ENCODE measurements around the gene MSANTD4. TPM values are rescaled to one million over a fixed set of nuclear protein-coding genes. Genes with fewer than 3 reads are reported as not detected.
"Not testable (repeated sequence)": the region's sequence is repeated elsewhere in the genome, so short reads cannot be mapped to it uniquely, and the experiment has no call there.

MSANTD4 gene
- total RNA-seq, 1 donor from 2014 or later, result 18.8 TPM

DNA sequence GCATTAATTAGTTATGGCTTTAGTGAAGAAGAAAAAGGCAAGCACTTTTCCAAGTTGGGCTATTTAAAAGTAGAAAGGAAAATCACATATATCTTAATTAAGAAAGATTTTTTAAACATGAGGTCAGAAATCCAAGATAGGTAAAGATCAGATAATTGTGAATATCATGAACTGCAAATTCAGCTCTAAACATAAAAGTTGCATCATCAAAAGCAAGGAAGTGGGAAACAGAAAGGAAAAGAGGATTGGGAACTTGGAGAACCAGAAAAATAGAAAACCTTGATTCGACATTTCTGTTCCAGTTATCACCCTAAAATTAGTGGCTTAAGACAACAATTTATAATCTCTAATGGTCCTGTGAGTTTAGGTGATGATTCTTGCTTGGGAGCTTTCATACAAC is 37.6 kb upstream of the MSANTD4 start:
- Histone ChIP-seq H3K4me3 (no peak overlapping the region), H3K36me3 (peaks cover 18% of the 10 kb centered on the region), H3K27ac (replicated peaks) (no peak overlapping the region), H3K27me3 (ENCODE audit: low read depth) (no peaks in the 10 kb centered on the region), H3K4me1 (no peaks in the 10 kb centered on the region), H3K9me3 (replicated peaks) (no peaks in the 10 kb centered on the region)
- DNase-seq, result no peak
- TF ChIP-seq, protein P1, sequence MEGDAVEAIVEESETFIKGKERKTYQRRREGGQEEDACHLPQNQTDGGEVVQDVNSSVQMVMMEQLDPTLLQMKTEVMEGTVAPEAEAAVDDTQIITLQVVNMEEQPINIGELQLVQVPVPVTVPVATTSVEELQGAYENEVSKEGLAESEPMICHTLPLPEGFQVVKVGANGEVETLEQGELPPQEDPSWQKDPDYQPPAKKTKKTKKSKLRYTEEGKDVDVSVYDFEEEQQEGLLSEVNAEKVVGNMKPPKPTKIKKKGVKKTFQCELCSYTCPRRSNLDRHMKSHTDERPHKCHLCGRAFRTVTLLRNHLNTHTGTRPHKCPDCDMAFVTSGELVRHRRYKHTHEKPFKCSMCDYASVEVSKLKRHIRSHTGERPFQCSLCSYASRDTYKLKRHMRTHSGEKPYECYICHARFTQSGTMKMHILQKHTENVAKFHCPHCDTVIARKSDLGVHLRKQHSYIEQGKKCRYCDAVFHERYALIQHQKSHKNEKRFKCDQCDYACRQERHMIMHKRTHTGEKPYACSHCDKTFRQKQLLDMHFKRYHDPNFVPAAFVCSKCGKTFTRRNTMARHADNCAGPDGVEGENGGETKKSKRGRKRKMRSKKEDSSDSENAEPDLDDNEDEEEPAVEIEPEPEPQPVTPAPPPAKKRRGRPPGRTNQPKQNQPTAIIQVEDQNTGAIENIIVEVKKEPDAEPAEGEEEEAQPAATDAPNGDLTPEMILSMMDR (IDR thresholded peaks at IDR 0.05; ENCODE audit: borderline replicate concordance), result no peak
- intact Hi-C loops (cut with micrococcal nuclease), result no loop called here

DNA sequence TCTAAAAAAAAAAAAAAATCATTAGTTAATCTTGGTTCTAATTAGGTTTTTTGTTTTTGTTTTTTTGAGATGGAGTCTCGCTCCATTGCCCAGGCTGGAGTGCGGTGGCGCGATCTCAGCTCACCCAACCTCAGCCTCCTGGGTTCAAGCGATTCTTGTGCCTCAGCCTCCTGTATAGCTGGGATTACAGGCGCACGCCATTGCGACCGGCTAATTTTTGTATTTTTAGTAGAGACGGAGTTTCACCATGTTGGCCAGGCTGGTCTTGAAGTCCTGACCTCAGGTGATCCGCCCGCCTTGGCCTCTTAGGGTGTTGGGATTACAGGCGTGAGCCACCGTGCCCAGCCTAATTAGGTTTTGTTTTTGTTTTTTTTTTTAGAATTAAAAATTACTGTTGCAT is 36.3 kb upstream of the MSANTD4 start:
- intact Hi-C loops (cut with micrococcal nuclease); DNase-seq; H3K4me3 ChIP-seq: not testable (repeated sequence)

GRCh38 chr11:106051103-106051502 is 29.1 kb upstream of the MSANTD4 start:
- H3K4me3 ChIP-seq, result no peak overlapping the region
- intact Hi-C loops (cut with micrococcal nuclease), result no loop called here
- TF ChIP-seq, protein P1 (IDR thresholded peaks at IDR 0.05; ENCODE audit: borderline replicate concordance), result no peak
- H3K4me1 ChIP-seq, result no peaks in the 10 kb centered on the region
- H3K27me3 ChIP-seq (ENCODE audit: low read depth), result no peaks in the 10 kb centered on the region
- peaks cover 9% of the 10 kb centered on the region for H3K36me3 ChIP-seq
- H3K27ac ChIP-seq (replicated peaks), result no peak overlapping the region
- DNase-seq, result no peak
- H3K9me3 ChIP-seq (replicated peaks), result no peaks in the 10 kb centered on the region

More for the DNA sequence above, 36.3 kb upstream of the MSANTD4 start:
- H3K36me3 ChIP-seq, result peaks cover 23% of the 10 kb centered on the region
- not testable (repeated sequence) for H3K27ac ChIP-seq (replicated peaks); H3K9me3 ChIP-seq (replicated peaks); H3K4me1 ChIP-seq; H3K27me3 ChIP-seq (ENCODE audit: low read depth)

DNA sequence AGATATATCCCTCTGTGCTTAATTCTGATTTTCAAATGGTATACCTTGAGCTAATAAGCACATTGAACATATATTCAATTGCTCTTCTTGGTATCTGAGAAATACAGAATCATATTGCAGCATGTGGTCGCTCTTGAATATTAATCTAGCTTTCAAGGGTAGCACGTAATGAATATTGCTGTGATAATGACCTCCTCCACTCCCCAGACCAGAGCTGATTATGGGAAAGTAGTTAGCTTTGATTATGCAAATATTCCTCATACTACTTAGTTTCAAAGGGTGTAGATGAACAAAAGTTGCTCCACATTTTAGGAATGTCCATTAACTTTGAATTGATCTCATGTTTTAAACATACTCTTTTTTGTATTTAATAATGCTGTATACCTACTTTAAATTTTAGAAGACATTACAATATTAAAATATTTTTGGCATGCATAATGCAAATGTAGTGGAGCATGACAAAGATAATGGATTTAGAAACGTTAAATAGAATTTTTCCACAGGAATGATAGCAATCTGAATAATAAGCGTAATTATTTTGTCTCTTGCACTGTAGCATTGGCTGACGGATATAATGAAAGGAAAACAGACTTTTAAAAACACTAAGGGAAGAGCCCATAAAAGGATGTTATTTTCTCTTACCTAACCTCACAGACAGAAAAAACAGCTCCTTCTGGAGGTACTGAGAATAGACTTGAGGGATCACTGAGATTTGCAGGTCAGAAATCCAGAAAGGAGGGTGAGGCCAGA is 27.9 kb upstream of the MSANTD4 start:
- DNase-seq, result no peak

DNA sequence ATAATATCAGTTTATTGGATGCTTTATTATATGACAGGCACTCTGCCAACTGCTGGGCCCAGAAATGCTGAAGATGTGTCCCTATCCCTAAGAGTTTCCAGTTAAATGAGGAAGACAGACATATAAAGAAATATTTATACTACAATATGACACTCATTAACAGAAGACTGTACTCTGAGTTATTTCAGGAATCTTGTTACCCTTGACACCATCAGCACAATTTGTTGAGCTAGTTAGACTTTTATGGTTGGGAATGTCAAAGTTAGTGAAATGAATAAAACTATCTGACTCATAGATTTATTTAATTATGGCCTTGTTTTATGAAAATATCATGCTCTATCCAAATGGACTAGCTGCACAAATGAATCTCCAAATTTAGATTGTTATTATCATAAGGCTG is 25.6 kb upstream of the MSANTD4 start:
- Histone ChIP-seq H3K4me1 (no peaks in the 10 kb centered on the region), H3K4me3 (no peak overlapping the region), H3K9me3 (replicated peaks) (no peaks in the 10 kb centered on the region), H3K27ac (replicated peaks) (no peak overlapping the region), H3K27me3 (ENCODE audit: low read depth) (no peaks in the 10 kb centered on the region), H3K36me3 (no peaks in the 10 kb centered on the region)
- TF ChIP-seq, protein P1 (IDR thresholded peaks at IDR 0.05; ENCODE audit: borderline replicate concordance), result no peak
- intact Hi-C loops (cut with micrococcal nuclease), result no loop called here
- DNase-seq, result no peak

More for the DNA sequence above, 27.9 kb upstream of the MSANTD4 start:
- TF ChIP-seq, protein P1 (IDR thresholded peaks at IDR 0.05; ENCODE audit: borderline replicate concordance), result no peak
- Histone ChIP-seq H3K4me1 (no peaks in the 10 kb centered on the region), H3K9me3 (replicated peaks) (no peaks in the 10 kb centered on the region), H3K27ac (replicated peaks) (no peak overlapping the region), H3K36me3 (peaks cover 9% of the 10 kb centered on the region), H3K4me3 (no peak overlapping the region), H3K27me3 (ENCODE audit: low read depth) (no peaks in the 10 kb centered on the region)
- intact Hi-C loops (cut with micrococcal nuclease), result no loop called here

- no peaks in the 10 kb centered on the region for H3K36me3 ChIP-seq
- H3K4me1 ChIP-seq, result no peaks in the 10 kb centered on the region
- H3K4me3 ChIP-seq, result no peak overlapping the region
- H3K9me3 ChIP-seq (replicated peaks), result no peaks in the 10 kb centered on the region
- TF ChIP-seq, protein P1 (IDR thresholded peaks at IDR 0.05; ENCODE audit: borderline replicate concordance), result no peak
- no peak overlapping the region for H3K27ac ChIP-seq (replicated peaks)
- H3K27me3 ChIP-seq (ENCODE audit: low read depth), result no peaks in the 10 kb centered on the region
- DNase-seq, result no peak
- intact Hi-C loops (cut with micrococcal nuclease), result no loop called here
Measured at GRCh38 chr11:106043540-106043939, 21.5 kb upstream of the MSANTD4 start.
